ENCODE data around the gene INSL3. TPM values are rescaled to one million over a fixed set of nuclear protein-coding genes. Genes with fewer than 3 reads are reported as not detected.

Gene INSL3
- total RNA-seq, 4 donors from 2014 or later = not detected

- H3K4me3 ChIP-seq = no peak overlapping the region
- H3K4me1 ChIP-seq = peaks cover 3 to 17% (median 13%) of the 10 kb centered on the region in 4 donors
- 65% methylated on average over 19 of the region's 27 CpGs for WGBS
- DNase-seq (ENCODE audit: extremely low spot score) = no peak
- intact Hi-C loops (cut with DNase I) = no loop called here
- TF ChIP-seq EP300 (IDR thresholded peaks at IDR 0.05) (no peak), POLR2A (IDR thresholded peaks at IDR 0.05; ENCODE audit: low read depth) (no peak), POLR2AphosphoS5 (IDR thresholded peaks at IDR 0.05) (no peak), CTCF (IDR thresholded peaks at IDR 0.05) (no peak)
- no peak overlapping the region for H3K27ac ChIP-seq (replicated peaks in 1 of 4)
- no peaks in the 10 kb centered on the region for H3K9me3 ChIP-seq
- H3K36me3 ChIP-seq = no peaks in the 10 kb centered on the region
- peaks cover 0 to 59% (median 9%) of the 10 kb centered on the region in 4 donors for H3K27me3 ChIP-seq
Measured at GRCh38 chr19:17775991-17776803, 45.1 kb downstream of the INSL3 start.

- H3K9me3 ChIP-seq = no peaks in the 10 kb centered on the region
- peaks cover 0 to 51% (median 8%) of the 10 kb centered on the region in 4 donors for H3K27me3 ChIP-seq
- no peak for DNase-seq (ENCODE audit: extremely low spot score)
- peaks cover 3 to 17% (median 13%) of the 10 kb centered on the region in 4 donors for H3K4me1 ChIP-seq
- 68% methylated on average over 11 of the region's 16 CpGs for WGBS
- no peak for TF ChIP-seq POLR2AphosphoS5 (IDR thresholded peaks at IDR 0.05)
- TF ChIP-seq CTCF (IDR thresholded peaks at IDR 0.05) = peak in 2 of 3 experiments; percentile 33
- H3K27ac ChIP-seq (replicated peaks in 1 of 4) = no peak overlapping the region
- no peaks in the 10 kb centered on the region for H3K36me3 ChIP-seq
- H3K4me3 ChIP-seq = no peak overlapping the region
- intact Hi-C loops (cut with DNase I) = no loop called here
Measured at GRCh38 chr19:17775245-17775927, 45.9 kb downstream of the INSL3 start.

- 89% methylated on average over 4 of the region's 4 CpGs for WGBS
- intact Hi-C loops (cut with DNase I) = no loop called here
Measured at GRCh38 chr19:17772172-17772571, 49.1 kb downstream of the INSL3 start.

GRCh38 chr19:17770613-17771012 lies 50.7 kb downstream of the INSL3 start:
- H3K9me3 ChIP-seq = no peaks in the 10 kb centered on the region
- no peak overlapping the region for H3K4me3 ChIP-seq
- peaks cover 0 to 9% (median 0%) of the 10 kb centered on the region in 4 donors for H3K27me3 ChIP-seq
- H3K36me3 ChIP-seq = no peaks in the 10 kb centered on the region
- no peak for DNase-seq (ENCODE audit: extremely low spot score)
- 90% methylated on average over 4 of the region's 13 CpGs for WGBS
- peaks cover 6 to 10% (median 9%) of the 10 kb centered on the region in 4 donors for H3K4me1 ChIP-seq
- no peak for TF ChIP-seq POLR2AphosphoS5 (IDR thresholded peaks at IDR 0.05)
- TF ChIP-seq EP300 (IDR thresholded peaks at IDR 0.05) = no peak
- no peak for TF ChIP-seq POLR2A (IDR thresholded peaks at IDR 0.05; ENCODE audit: low read depth)
- no peak for TF ChIP-seq CTCF (IDR thresholded peaks at IDR 0.05)
- intact Hi-C loops (cut with DNase I) = no loop called here
- no peak overlapping the region for H3K27ac ChIP-seq (replicated peaks in 1 of 4)

More at GRCh38 chr19:17772172-17772571, 49.1 kb downstream of the INSL3 start:
- H3K9me3 ChIP-seq = no peaks in the 10 kb centered on the region
- no peaks in the 10 kb centered on the region for H3K36me3 ChIP-seq
- H3K4me3 ChIP-seq = no peak overlapping the region
- DNase-seq (ENCODE audit: extremely low spot score) = no peak
- no peak for TF ChIP-seq POLR2AphosphoS5 (IDR thresholded peaks at IDR 0.05)
- TF ChIP-seq EP300 (IDR thresholded peaks at IDR 0.05) = no peak
- TF ChIP-seq POLR2A (IDR thresholded peaks at IDR 0.05; ENCODE audit: low read depth) = no peak
- H3K4me1 ChIP-seq = no peaks in the 10 kb centered on the region
- peaks cover 0 to 22% (median 0%) of the 10 kb centered on the region in 4 donors for H3K27me3 ChIP-seq
- no peak overlapping the region for H3K27ac ChIP-seq (replicated peaks in 1 of 4)

GRCh38 chr19:17767559-17767958 lies 53.8 kb downstream of the INSL3 start:
- H3K36me3 ChIP-seq = no peaks in the 10 kb centered on the region
- TF ChIP-seq POLR2A (IDR thresholded peaks at IDR 0.05; ENCODE audit: low read depth) (no peak), EP300 (IDR thresholded peaks at IDR 0.05) (no peak), CTCF (IDR thresholded peaks at IDR 0.05) (no peak), POLR2AphosphoS5 (IDR thresholded peaks at IDR 0.05) (no peak)
- peaks cover 6 to 10% (median 9%) of the 10 kb centered on the region in 4 donors for H3K4me1 ChIP-seq
- DNase-seq (ENCODE audit: extremely low spot score) = no peak
- H3K27ac ChIP-seq (replicated peaks in 1 of 4) = no peak overlapping the region
- H3K27me3 ChIP-seq = peaks cover 0 to 8% (median 0%) of the 10 kb centered on the region in 4 donors
- H3K4me3 ChIP-seq = no peak overlapping the region
- H3K9me3 ChIP-seq = no peaks in the 10 kb centered on the region
- intact Hi-C loops (cut with DNase I) = loop anchor here (5.0 kb wide), 2 partner anchors 65 to 155 kb away; no protein-coding TSS in a partner anchor
- 64% methylated on average over 1 of the region's 1 CpG for WGBS
